HepG2 (cell line): Measurements from ENCODE around the gene CERS4. TPM values are rescaled to one million over a fixed set of nuclear protein-coding genes. Genes with fewer than 3 reads are reported as not detected.

Experiments
- DBP ChIP-seq: sonication (generic); formaldehyde crosslinking; IDR thresholded peaks from 2 replicates; pipeline ENCODE4 v1.4.0; 2020; ENCODE audit warnings: missing genetic modification reagents; ENCODE audit errors: not compliant biosample characterization
- KDM5A ChIP-seq: fragments of 200-600 bp; sonication (generic); IDR thresholded peaks from 2 replicates; pipeline ENCODE4 v1.7.0; 2018; ENCODE audit warnings: antibody characterized with exemption, mild to moderate bottlenecking, low read length, borderline replicate concordance
- MED1 ChIP-seq: sonication (generic); formaldehyde crosslinking; IDR thresholded peaks from 2 replicates; pipeline ENCODE4 v1.4.0; 2020; ENCODE audit warnings: missing genetic modification reagents
- NFATC3 ChIP-seq: sonication (generic); formaldehyde crosslinking; IDR thresholded peaks from 2 replicates; pipeline ENCODE4 v1.5.1; 2020; ENCODE audit warnings: mild to moderate bottlenecking, missing genetic modification reagents
- PTBP1 ChIP-seq: fragments of 200-400 bp; formaldehyde crosslinking; IDR thresholded peaks from 2 replicates; pipeline ENCODE4 v1.6.1; 2018; ENCODE audit warnings: low read length, low read depth; ENCODE audit not compliant: poor library complexity, severe bottlenecking
- RERE ChIP-seq: IDR thresholded peaks from 2 replicates; pipeline ENCODE4 v1.6.1; 2016; ENCODE audit warnings: low read depth, missing genetic modification reagents, missing compliant biosample characterization
- SOX13 ChIP-seq, 3 experiments: fragments of 450-650 bp in 1 of 3; sonication (generic) in 1 of 3; formaldehyde crosslinking in 1 of 3; IDR thresholded peaks in 2 of 3; conservative IDR thresholded peaks in 1 of 3; 2 replicates each; pipeline versions ENCODE4 v1.5.0 to v1.6.1; 2016 to 2020; ENCODE audit warnings: antibody characterized with exemption in 1 of 3, mild to moderate bottlenecking in 1 of 3, missing compliant biosample characterization in 1 of 3, missing genetic modification reagents in 1 of 3, moderate library complexity in 1 of 3
- SPEN ChIP-seq: sonication (generic); formaldehyde crosslinking; IDR thresholded peaks from 2 replicates; pipeline ENCODE4 v1.5.1; 2020; ENCODE audit warnings: low read depth, mild to moderate bottlenecking, missing genetic modification reagents
- SRSF4 ChIP-seq: fragments of 200-400 bp; formaldehyde crosslinking; IDR thresholded peaks from one replicate; pipeline ENCODE4 v1.6.1; 2018; ENCODE audit warnings: mild to moderate bottlenecking, low read depth, low read length, moderate library complexity; ENCODE audit not compliant: poor library complexity, severe bottlenecking
- TAF1 ChIP-seq: sonication (generic); formaldehyde crosslinking; IDR thresholded peaks from 2 replicates; pipeline ENCODE4 v1.4.0; 2020; ENCODE audit warnings: missing genetic modification reagents
- TERF1 ChIP-seq: sonication (generic); formaldehyde crosslinking; IDR thresholded peaks from 2 replicates; pipeline ENCODE4 v1.8.0; 2022; ENCODE audit warnings: mild to moderate bottlenecking, missing genetic modification reagents, moderate library complexity
- TFDP2 ChIP-seq: sonication (generic); formaldehyde crosslinking; IDR thresholded peaks from 2 replicates; pipeline ENCODE4 v1.4.0; 2020; ENCODE audit warnings: missing genetic modification reagents
- ZNF12 ChIP-seq: sonication (generic); formaldehyde crosslinking; IDR thresholded peaks from 2 replicates; pipeline ENCODE4 v1.5.0; 2020; ENCODE audit warnings: missing genetic modification reagents
- ZNF446 ChIP-seq: sonication (generic); formaldehyde crosslinking; IDR thresholded peaks from 2 replicates; pipeline ENCODE4 v1.5.0; 2020; ENCODE audit warnings: mild to moderate bottlenecking, missing genetic modification reagents
- ZNF484 ChIP-seq: sonication (generic); formaldehyde crosslinking; IDR thresholded peaks from 2 replicates; pipeline ENCODE4 v1.5.1; 2020; ENCODE audit warnings: mild to moderate bottlenecking, low read depth, missing genetic modification reagents, borderline replicate concordance
- ZNF589 ChIP-seq: sonication (generic); formaldehyde crosslinking; conservative IDR thresholded peaks from 2 replicates; pipeline ENCODE4 v1.8.0; 2022; ENCODE audit warnings: mild to moderate bottlenecking, moderate library complexity, missing genetic modification reagents
- ZNF749 ChIP-seq: sonication (generic); formaldehyde crosslinking; IDR thresholded peaks from 2 replicates; pipeline ENCODE4 v1.8.0; 2022; ENCODE audit warnings: mild to moderate bottlenecking, missing genetic modification reagents, moderate library complexity, borderline replicate concordance
- ZNF839 ChIP-seq: sonication (generic); formaldehyde crosslinking; IDR thresholded peaks from 2 replicates; pipeline ENCODE4 v1.4.0; 2020; ENCODE audit warnings: missing genetic modification reagents, mild to moderate bottlenecking, borderline replicate concordance
- ZNF841 ChIP-seq: sonication (generic); formaldehyde crosslinking; IDR thresholded peaks from 2 replicates; pipeline ENCODE4 v1.8.1; 2023; ENCODE audit warnings: missing genetic modification reagents, borderline replicate concordance
- polyA plus RNA-seq, 8 experiments: library from polyadenylated mRNA; depleted of rRNA in 3 of 8; stranded (reverse) in 7 of 8; unstranded in 1 of 8; fragments of >200 nt; fragmentation: Illumina TruSeq in 4 of 8; extraction: Trizol in 4 of 8; gene quantifications; 2 replicates each; pipeline versions ENCODE4 v1.2.1 to v1.2.3, GENCODE V29; 2011 to 2016; ENCODE audit warnings: low read depth in 4 of 8, missing spikeins in 1 of 8, mixed read lengths in 1 of 8; ENCODE audit not compliant: insufficient read depth in 1 of 8
- total RNA-seq, 5 experiments: library from RNA; depleted of rRNA; stranded (reverse); fragments of >200 nt; fragmentation: Illumina TruSeq; extraction: Trizol; gene quantifications; 2 replicates each; pipeline ENCODE4 v1.2.3, GENCODE V29; 2016; ENCODE audit warnings: low read depth in 1 of 5

CERS4 gene
- total and polyA plus RNA-seq, 2 of the 13 experiments (the other 11 are each of a cell fraction or from before 2014, with no cell fraction given): 74.7 to 83.5 TPM

GRCh38 chr19:8240274-8241229 is 31.4 kb downstream of the CERS4 start (continued):
- TF ChIP-seq ZNF589 (no peak), NFATC3 (no peak), SRSF4 (no peak), MED1 (CRISPR knock-in tag) (peak; percentile 83), ZNF841 (CRISPR knock-in tag) (no peak), ZNF446 (CRISPR knock-in tag) (no peak), KDM5A (no peak), RERE (CRISPR knock-in tag) (peak; percentile 54; the same call in 1 of the 2 replicates), ZNF484 (CRISPR knock-in tag) (no peak), PTBP1 (no peak), DBP (CRISPR knock-in tag) (no peak), TAF1 (CRISPR knock-in tag) (no peak), ZNF12 (CRISPR knock-in tag) (no peak), TERF1 (CRISPR knock-in tag) (no peak), ZNF749 (no peak), SOX13 (IDR thresholded peaks at IDR 0.05) (no peak), SOX13 (CRISPR knock-in tag; conservative IDR thresholded peaks at IDR 0.05 in 1 of 2, IDR thresholded peaks at IDR 0.05 in 1 of 2) (peak in 1 of 2 experiments; percentile 69; a peak in 2 of 4 replicates), SPEN (CRISPR knock-in tag) (peak; percentile 68; the same call in 1 of the 2 replicates), TFDP2 (CRISPR knock-in tag) (no peak), ZNF839 (CRISPR knock-in tag) (no peak)
